Measurements from ENCODE around the gene CDHR3. TPM values are rescaled to one million over a fixed set of nuclear protein-coding genes. Genes with fewer than 3 reads are reported as not detected.

Gene CDHR3
- total and polyA plus RNA-seq, 2 donors (not counting 3 experiments of a cell fraction or from before 2014, with no cell fraction given) = 0.46 to 2.3 TPM

DNA sequence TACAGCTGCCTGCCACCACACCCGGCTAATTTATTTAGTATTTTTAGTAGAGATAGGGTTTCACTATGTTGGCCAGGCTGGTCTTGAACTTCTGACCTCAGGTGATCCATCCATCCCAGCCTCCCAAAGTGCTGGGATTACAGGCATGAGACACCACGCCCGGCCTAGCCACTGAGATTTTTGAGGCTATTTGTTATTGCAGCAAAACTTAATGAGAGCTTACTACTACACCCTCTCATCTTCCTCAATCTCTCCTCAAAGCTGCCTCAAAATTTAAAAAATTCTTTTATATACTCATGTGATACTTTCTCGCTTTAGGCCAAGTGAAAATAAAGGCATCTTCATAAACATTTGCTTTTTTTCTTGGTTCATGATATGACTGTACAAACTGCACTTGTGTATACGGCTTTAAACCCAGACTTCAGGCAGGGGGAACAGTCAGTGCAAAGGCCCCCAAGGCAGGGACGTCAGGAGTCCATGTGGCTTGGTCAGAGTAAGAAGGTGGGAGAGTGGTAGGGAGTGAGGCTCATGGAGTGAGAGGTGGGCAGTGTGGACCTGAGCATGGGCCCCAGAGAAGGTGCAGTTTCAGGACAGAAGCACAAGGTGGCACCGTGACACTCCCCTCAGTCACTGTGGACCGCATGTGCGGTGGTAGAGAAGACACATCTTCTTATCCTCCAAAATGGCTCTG lies 93.6 kb downstream of the CDHR3 start:
- H3K79me2 ChIP-seq (ENCODE audit: control insufficient read depth, insufficient read depth, low read length) = no peaks in the 10 kb centered on the region
- H3K36me3 ChIP-seq (ENCODE audit: control insufficient read depth in 2 of 2, extremely low read depth in 1 of 2, insufficient read depth in 2 of 2, low read length in 2 of 2) = no peaks in the 10 kb centered on the region
- CTCF ChIA-PET = interaction anchor here (0.7 to 8.8 kb wide), 8 partner anchors 8 to 111 kb away, joined by 3 to 209 read pairs (median 7); no protein-coding TSS in a partner anchor
- no peak overlapping the region for H3K27ac ChIP-seq (ENCODE audit: insufficient read depth, low read depth, low read length)
- no peaks in the 10 kb centered on the region for H3K9me1 ChIP-seq (replicated peaks; ENCODE audit: control insufficient read depth, extremely low read depth, insufficient read depth, low read length)
- H3K27me3 ChIP-seq (ENCODE audit: control insufficient read depth in 2 of 2, insufficient read depth in 2 of 2, low read length in 2 of 2) = peaks cover 5 to 10% of the 10 kb centered on the region in 2 experiments
- no peak overlapping the region for H3K9ac ChIP-seq (replicated peaks; ENCODE audit: extremely low read depth, insufficient read depth, low read length)
- intact Hi-C loops (cut with micrococcal nuclease) (loop anchor here (1.0 kb wide), 2 partner anchors 97 to 110 kb away; no protein-coding TSS in a partner anchor), dilution Hi-C loops (cut with MboI; ENCODE audit: extremely low pct_ligation_motif_present, low sequenced_read_pairs) (loop anchor here (25.0 kb wide), 1 partner anchor 106 kb away; no protein-coding TSS in a partner anchor)
- H3K4me2 ChIP-seq (ENCODE audit: insufficient read depth, low read length) = no peak overlapping the region
- DNase-seq (ENCODE audit: low read depth, low spot score) (peak; percentile 70), FAIRE-seq (peak; percentile 97)
- H2AFZ ChIP-seq (ENCODE audit: low read depth, low read length) = no peak overlapping the region
- no peaks in the 10 kb centered on the region for H4K20me1 ChIP-seq (replicated peaks; ENCODE audit: control insufficient read depth, extremely low read depth, insufficient read depth, low read length)
- no peaks in the 10 kb centered on the region for H3K4me1 ChIP-seq (ENCODE audit: control insufficient read depth, extremely low read depth, insufficient read depth, low read length)
- POLR2A ChIA-PET = no interaction called here
- BruUV-seq (replicated peaks) = no TSS peak
- no peak overlapping the region for H3K4me3 ChIP-seq (replicated peaks in 1 of 3; ENCODE audit: insufficient read depth in 1 of 3, low read depth in 1 of 3, low read length in 3 of 3)
- no peak for TF ChIP-seq EZH2 (IDR thresholded peaks at IDR 0.05; ENCODE audit: borderline replicate concordance, low read depth, low read length, severe bottlenecking)
- peak; percentile 69 for TF ChIP-seq MAX (IDR thresholded peaks at IDR 0.05; ENCODE audit: insufficient read depth, insufficient read length)
- TF ChIP-seq, protein P1, sequence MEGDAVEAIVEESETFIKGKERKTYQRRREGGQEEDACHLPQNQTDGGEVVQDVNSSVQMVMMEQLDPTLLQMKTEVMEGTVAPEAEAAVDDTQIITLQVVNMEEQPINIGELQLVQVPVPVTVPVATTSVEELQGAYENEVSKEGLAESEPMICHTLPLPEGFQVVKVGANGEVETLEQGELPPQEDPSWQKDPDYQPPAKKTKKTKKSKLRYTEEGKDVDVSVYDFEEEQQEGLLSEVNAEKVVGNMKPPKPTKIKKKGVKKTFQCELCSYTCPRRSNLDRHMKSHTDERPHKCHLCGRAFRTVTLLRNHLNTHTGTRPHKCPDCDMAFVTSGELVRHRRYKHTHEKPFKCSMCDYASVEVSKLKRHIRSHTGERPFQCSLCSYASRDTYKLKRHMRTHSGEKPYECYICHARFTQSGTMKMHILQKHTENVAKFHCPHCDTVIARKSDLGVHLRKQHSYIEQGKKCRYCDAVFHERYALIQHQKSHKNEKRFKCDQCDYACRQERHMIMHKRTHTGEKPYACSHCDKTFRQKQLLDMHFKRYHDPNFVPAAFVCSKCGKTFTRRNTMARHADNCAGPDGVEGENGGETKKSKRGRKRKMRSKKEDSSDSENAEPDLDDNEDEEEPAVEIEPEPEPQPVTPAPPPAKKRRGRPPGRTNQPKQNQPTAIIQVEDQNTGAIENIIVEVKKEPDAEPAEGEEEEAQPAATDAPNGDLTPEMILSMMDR (IDR thresholded peaks at IDR 0.05; ENCODE audit: extremely low read depth in 1 of 2, insufficient read depth in 1 of 2, low read depth in 1 of 2, low read length in 2 of 2) = peak; percentile 76 to 90
- no peaks in the 10 kb centered on the region for H3K9me3 ChIP-seq (replicated peaks; ENCODE audit: control insufficient read depth, insufficient read depth, low read length)

Data from endothelial cell of umbilical vein (primary cell).